Endothelial cell of umbilical vein (primary cell): ENCODE data around the gene MAPK4. TPM values are rescaled to one million over a fixed set of nuclear protein-coding genes. Genes with fewer than 3 reads are reported as not detected.

ENCODE experiments used
- BruUV-seq: library from RNA; stranded (reverse); fragments of 400-500 nt; replicated peaks from 2 replicates; lab custom pipeline; 2021; lab: Mats Ljungman, UMichigan
- CTCF ChIA-PET: fragments of 300-600, 350-600 bp; sonication (Branson Sonifier 250); formaldehyde crosslinking; loops from one replicate; lab custom pipeline; 2021; ENCODE audit warnings: antibody characterized with exemption, inconsistent platforms; lab: Charles Lee
- POLR2A ChIA-PET: fragments of 300-600, 350-600 bp; sonication (Branson Sonifier 250); formaldehyde crosslinking; loops from one replicate; lab custom pipeline; 2021; ENCODE audit warnings: antibody characterized with exemption, inconsistent platforms; lab: Charles Lee
- DNase-seq: peaks from one replicate; pipeline ENCODE4 v3.0.0-alpha.2; 2011; ENCODE audit warnings: low read depth, low spot score
- FAIRE-seq: peaks from 2 replicates; lab custom pipeline; 2011; peaks lifted over from hg19 to GRCh38; lab: Jason Lieb, UNC
- H2AFZ ChIP-seq: 2 replicates; pipeline ENCODE4 v1.6.0; 2012; ENCODE audit warnings: low read depth, low read length, control low read depth, inconsistent platforms
- H3K27ac ChIP-seq: 2 replicates; pipeline ENCODE4 v1.5.1; 2011; ENCODE audit warnings: low read depth, mild to moderate bottlenecking, control low read depth, low read length, moderate library complexity; ENCODE audit not compliant: insufficient read depth
- H3K27me3 ChIP-seq, 2 experiments: 2 replicates each; pipeline versions ENCODE4 v1.6.0 to v1.6.1; 2011; ENCODE audit warnings: low read length in 2 of 2, mixed read lengths in 1 of 2; ENCODE audit not compliant: control insufficient read depth in 2 of 2, insufficient read depth in 2 of 2
- H3K36me3 ChIP-seq, 2 experiments: 2 replicates in 1 of 2; 3 replicates in 1 of 2; pipeline ENCODE4 v1.5.1; 2011; ENCODE audit warnings: low read length in 2 of 2, mild to moderate bottlenecking in 1 of 2, moderate library complexity in 1 of 2; ENCODE audit not compliant: control insufficient read depth in 2 of 2, insufficient read depth in 2 of 2; ENCODE audit errors: extremely low read depth in 1 of 2
- H3K4me1 ChIP-seq: 3 replicates; pipeline ENCODE4 v1.5.1; 2011; ENCODE audit warnings: mild to moderate bottlenecking, low read length; ENCODE audit not compliant: control insufficient read depth, insufficient read depth; ENCODE audit errors: extremely low read depth
- H3K4me2 ChIP-seq: 2 replicates; pipeline ENCODE4 v1.6.1; 2011; ENCODE audit warnings: low read length, control low read depth, mixed read lengths; ENCODE audit not compliant: insufficient read depth
- H3K4me3 ChIP-seq, 3 experiments: fragments of 200-600 bp in 1 of 3; sonication (generic), shearing (Covaris generic) in 1 of 3; replicated peaks in 1 of 3; 2 replicates each; pipeline ENCODE4 v1.5.1; 2011 to 2016; ENCODE audit warnings: control low read depth in 3 of 3, low read length in 3 of 3, mild to moderate bottlenecking in 2 of 3, inconsistent platforms in 1 of 3, low read depth in 1 of 3, moderate library complexity in 1 of 3; ENCODE audit not compliant: insufficient read depth in 1 of 3
- H3K79me2 ChIP-seq: 2 replicates; pipeline ENCODE4 v1.6.0; 2012; ENCODE audit warnings: low read length, inconsistent platforms; ENCODE audit not compliant: control insufficient read depth, insufficient read depth
- H3K9ac ChIP-seq: replicated peaks from 2 replicates; pipeline ENCODE3; 2011; ENCODE audit warnings: low read length, control low read depth; ENCODE audit not compliant: insufficient read depth; ENCODE audit errors: extremely low read depth
- H3K9me1 ChIP-seq: replicated peaks from 3 replicates; pipeline ENCODE4 v1.6.0; 2011; ENCODE audit warnings: mild to moderate bottlenecking, low read length; ENCODE audit not compliant: control insufficient read depth, insufficient read depth; ENCODE audit errors: extremely low read depth
- H3K9me3 ChIP-seq: replicated peaks from 2 replicates; pipeline ENCODE4 v1.5.1; 2012; ENCODE audit warnings: low read length, inconsistent platforms; ENCODE audit not compliant: control insufficient read depth, insufficient read depth
- H4K20me1 ChIP-seq: replicated peaks from 2 replicates; pipeline ENCODE3; 2011; ENCODE audit warnings: mild to moderate bottlenecking, low read length; ENCODE audit not compliant: control insufficient read depth, insufficient read depth; ENCODE audit errors: extremely low read depth
- EZH2 ChIP-seq: IDR thresholded peaks from 2 replicates; pipeline ENCODE4 v1.6.1; 2012; ENCODE audit warnings: borderline replicate concordance, low read depth, mild to moderate bottlenecking, moderate library complexity, low read length, inconsistent platforms; ENCODE audit not compliant: severe bottlenecking
- FOS ChIP-seq: IDR thresholded peaks from 2 replicates; pipeline ENCODE4 v1.6.1; 2011; ENCODE audit warnings: mild to moderate bottlenecking, low read length, moderate library complexity, borderline replicate concordance; ENCODE audit not compliant: insufficient read depth
- GATA2 ChIP-seq: IDR thresholded peaks from 2 replicates; pipeline ENCODE4 v1.7.0; 2011; ENCODE audit warnings: low read depth, mild to moderate bottlenecking, moderate library complexity, mixed read lengths, low read length; ENCODE audit not compliant: insufficient read length, insufficient read depth
- JUN ChIP-seq: IDR thresholded peaks from 2 replicates; pipeline ENCODE4 v1.6.1; 2011; ENCODE audit warnings: borderline replicate concordance, low read depth; ENCODE audit not compliant: insufficient read length, insufficient read depth
- MYC ChIP-seq: IDR thresholded peaks from one replicate; pipeline ENCODE4 v1.6.1; 2011; ENCODE audit warnings: mild to moderate bottlenecking, low read depth, low read length
- POLR2A ChIP-seq: IDR thresholded peaks from 2 replicates; pipeline ENCODE4 v1.6.1; 2012; ENCODE audit warnings: low read depth, mild to moderate bottlenecking, control low read depth, low read length
- POLR2AphosphoS5 ChIP-seq: IDR thresholded peaks from 2 replicates; pipeline ENCODE4 v1.6.1; 2012; ENCODE audit warnings: low read depth, mild to moderate bottlenecking, control low read depth, low read length, moderate library complexity; ENCODE audit not compliant: insufficient read depth
- dilution Hi-C: fragments of 300-500 bp; cut with MboI; formaldehyde crosslinking; loops from one replicate; pipeline ENCODE4 v1.15.0; 2019; ENCODE audit warnings: low sequenced_read_pairs; ENCODE audit not compliant: extremely low pct_ligation_motif_present
- intact Hi-C: fragments of 100-400 bp; cut with micrococcal nuclease; formaldehyde crosslinking; loops from one replicate; pipeline ENCODE4 v1.10.0; 2022
- polyA plus RNA-seq, 4 experiments: library from polyadenylated mRNA; depleted of rRNA in 3 of 4; stranded (reverse) in 3 of 4; unstranded in 1 of 4; fragments of >200 nt; gene quantifications; 2 replicates each; pipeline versions ENCODE4 v1.2.1 to v1.2.3, GENCODE V29; 2011 to 2012; ENCODE audit warnings: missing spikeins in 1 of 4
- total RNA-seq: library from RNA; stranded (reverse); gene quantifications from 2 replicates; pipeline ENCODE4 v1.2.3, GENCODE V29; 2021
- TF ChIP-seq, protein P1 (sequence below), 2 donors: IDR thresholded peaks; 1 replicate in 1 of 2; 2 replicates in 1 of 2; pipeline ENCODE4 v1.5.1; 2011; ENCODE audit warnings: low read length in 2 of 2, mild to moderate bottlenecking in 2 of 2, moderate library complexity in 2 of 2, control low read depth in 1 of 2, inconsistent platforms in 1 of 2, low read depth in 1 of 2; ENCODE audit not compliant: insufficient read depth in 1 of 2; ENCODE audit errors: extremely low read depth in 1 of 2
- TF ChIP-seq, protein P2 (sequence below): IDR thresholded peaks from 2 replicates; pipeline ENCODE4 v1.6.1; 2011; ENCODE audit not compliant: insufficient read depth, insufficient read length

Gene MAPK4
- total and polyA plus RNA-seq, 2 donors (not counting 3 experiments of a cell fraction or from before 2014, with no cell fraction given) = not detected

DNA sequence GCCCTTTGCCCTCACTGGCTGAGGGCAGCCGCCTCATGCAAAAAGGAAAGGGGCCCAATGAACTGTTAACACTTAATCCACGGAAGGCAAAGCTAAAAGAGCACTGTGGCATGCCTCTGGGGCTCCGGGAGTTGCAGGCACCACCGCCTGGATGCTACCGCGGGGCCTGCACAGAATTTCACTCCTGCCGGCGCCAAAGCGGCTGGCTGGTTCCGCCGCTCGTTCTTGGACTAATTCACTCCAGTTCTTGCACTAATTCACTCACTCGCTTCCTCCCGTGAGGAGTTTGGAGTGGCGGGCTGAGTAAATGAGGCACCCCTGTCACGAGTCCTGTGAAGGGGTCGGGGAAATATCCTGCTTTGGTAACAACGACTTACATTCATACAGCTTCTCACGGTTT lies 14.0 kb upstream of the MAPK4 start:
- Histone ChIP-seq H2AFZ (no peak overlapping the region), H3K4me1 (no peaks in the 10 kb centered on the region), H3K36me3 (no peaks in the 10 kb centered on the region), H3K27me3 (no peaks in the 10 kb centered on the region), H3K9me3 (no peaks in the 10 kb centered on the region), H4K20me1 (no peaks in the 10 kb centered on the region), H3K4me3 (no peak overlapping the region), H3K4me2 (no peak overlapping the region), H3K79me2 (no peaks in the 10 kb centered on the region), H3K27ac (no peak overlapping the region), H3K9me1 (no peaks in the 10 kb centered on the region), H3K9ac (no peak overlapping the region)
- BruUV-seq = no TSS peak
- no peak for FAIRE-seq
- TF ChIP-seq POLR2AphosphoS5 (no peak), FOS (no peak), GATA2 (no peak), POLR2A (no peak), MYC (no peak), EZH2 (no peak), JUN (no peak)
- TF ChIP-seq, protein P1, sequence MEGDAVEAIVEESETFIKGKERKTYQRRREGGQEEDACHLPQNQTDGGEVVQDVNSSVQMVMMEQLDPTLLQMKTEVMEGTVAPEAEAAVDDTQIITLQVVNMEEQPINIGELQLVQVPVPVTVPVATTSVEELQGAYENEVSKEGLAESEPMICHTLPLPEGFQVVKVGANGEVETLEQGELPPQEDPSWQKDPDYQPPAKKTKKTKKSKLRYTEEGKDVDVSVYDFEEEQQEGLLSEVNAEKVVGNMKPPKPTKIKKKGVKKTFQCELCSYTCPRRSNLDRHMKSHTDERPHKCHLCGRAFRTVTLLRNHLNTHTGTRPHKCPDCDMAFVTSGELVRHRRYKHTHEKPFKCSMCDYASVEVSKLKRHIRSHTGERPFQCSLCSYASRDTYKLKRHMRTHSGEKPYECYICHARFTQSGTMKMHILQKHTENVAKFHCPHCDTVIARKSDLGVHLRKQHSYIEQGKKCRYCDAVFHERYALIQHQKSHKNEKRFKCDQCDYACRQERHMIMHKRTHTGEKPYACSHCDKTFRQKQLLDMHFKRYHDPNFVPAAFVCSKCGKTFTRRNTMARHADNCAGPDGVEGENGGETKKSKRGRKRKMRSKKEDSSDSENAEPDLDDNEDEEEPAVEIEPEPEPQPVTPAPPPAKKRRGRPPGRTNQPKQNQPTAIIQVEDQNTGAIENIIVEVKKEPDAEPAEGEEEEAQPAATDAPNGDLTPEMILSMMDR (IDR thresholded peaks at IDR 0.05; ENCODE audit: extremely low read depth in 1 of 2, insufficient read depth in 1 of 2, low read depth in 1 of 2, low read length in 2 of 2) = no peak
- TF ChIP-seq, protein P2, sequence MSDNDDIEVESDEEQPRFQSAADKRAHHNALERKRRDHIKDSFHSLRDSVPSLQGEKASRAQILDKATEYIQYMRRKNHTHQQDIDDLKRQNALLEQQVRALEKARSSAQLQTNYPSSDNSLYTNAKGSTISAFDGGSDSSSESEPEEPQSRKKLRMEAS = no peak
- dilution Hi-C loops (no loop called here), intact Hi-C loops (no loop called here)
- POLR2A ChIA-PET = no interaction called here
- CTCF ChIA-PET = no interaction called here
- no peak for DNase-seq
